Endothelial cell (in vitro differentiated cells): ENCODE results near the gene LTO1. TPM values are rescaled to one million over a fixed set of nuclear protein-coding genes. Genes with fewer than 3 reads are reported as not detected.
A peak's percentile ranks its signal among the peaks of the same experiment; 100 is the strongest.

Source experiments
- DNase-seq: peaks from one replicate; pipeline ENCODE4 v3.0.0; 2021; ENCODE audit warnings: low spot score
- H3K27ac Mint-ChIP-seq: one replicate; pipeline ENCODE4 v1.8.0; 2021; ENCODE audit warnings: mixed read lengths, inconsistent platforms; ENCODE audit not compliant: unreplicated experiment
- H3K27me3 Mint-ChIP-seq: one replicate; pipeline ENCODE4 v1.8.0; 2021; ENCODE audit warnings: mild to moderate bottlenecking, moderate library complexity, mixed read lengths, inconsistent platforms; ENCODE audit not compliant: unreplicated experiment
- H3K36me3 Mint-ChIP-seq: one replicate; pipeline ENCODE4 v1.8.0; 2021; ENCODE audit warnings: mild to moderate bottlenecking, low read depth, mixed read lengths, inconsistent platforms; ENCODE audit not compliant: unreplicated experiment
- H3K4me1 Mint-ChIP-seq: one replicate; pipeline ENCODE4 v1.8.0; 2021; ENCODE audit warnings: mild to moderate bottlenecking, mixed read lengths, inconsistent platforms; ENCODE audit not compliant: unreplicated experiment
- H3K4me3 Mint-ChIP-seq: one replicate; pipeline ENCODE4 v1.8.0; 2021; ENCODE audit warnings: mild to moderate bottlenecking, mixed read lengths, inconsistent platforms; ENCODE audit not compliant: unreplicated experiment
- H3K9me3 Mint-ChIP-seq: one replicate; pipeline ENCODE4 v1.8.0; 2021; ENCODE audit warnings: mixed read lengths, inconsistent platforms; ENCODE audit not compliant: unreplicated experiment
- total RNA-seq: library from RNA; stranded (reverse); fragmentation: NEBNext Ultra II Directional; extraction: Animal tissue kit (Norgen Biotek cat#: 25700); gene quantifications from one replicate; pipeline ENCODE4 v1.2.1, GENCODE V29; 2021; ENCODE audit not compliant: unreplicated experiment
- TF ChIP-seq, protein P1 (sequence below): fragments of 200-600 bp; sonication (generic); IDR thresholded peaks from one replicate; pipeline ENCODE4 v1.5.0; 2021; ENCODE audit warnings: antibody characterized with exemption; ENCODE audit not compliant: unreplicated experiment

LTO1 gene
- total RNA-seq, 1 donor from 2014 or later: 23.3 TPM

DNA sequence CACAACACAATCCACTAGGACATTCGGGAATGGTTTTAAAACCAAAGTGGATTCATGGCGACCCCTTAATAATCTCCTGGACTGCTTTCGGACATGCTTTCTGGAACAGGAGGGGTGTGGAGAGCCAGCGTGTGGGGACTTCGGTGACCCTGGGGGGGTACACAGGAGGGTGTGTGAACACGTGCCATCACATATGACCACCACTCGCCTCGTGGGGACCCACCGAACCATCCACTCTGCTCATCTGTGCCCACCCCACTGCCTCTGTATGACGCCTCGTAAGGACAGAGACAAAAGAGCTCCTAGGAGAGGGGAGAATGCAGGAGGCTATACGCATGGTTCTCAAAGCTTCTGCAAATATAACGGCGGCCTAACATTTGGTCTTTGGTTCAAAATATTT, 8.9 kb downstream of the LTO1 start:
- H3K27me3 Mint-ChIP-seq: peaks cover 3% of the 10 kb centered on the region
- H3K4me3 Mint-ChIP-seq: no peak overlapping the region
- no peaks in the 10 kb centered on the region for H3K9me3 Mint-ChIP-seq
- no peak overlapping the region for H3K27ac Mint-ChIP-seq
- no peak for DNase-seq
- peaks cover 30% of the 10 kb centered on the region for H3K36me3 Mint-ChIP-seq
- no peaks in the 10 kb centered on the region for H3K4me1 Mint-ChIP-seq
- TF ChIP-seq, protein P1, sequence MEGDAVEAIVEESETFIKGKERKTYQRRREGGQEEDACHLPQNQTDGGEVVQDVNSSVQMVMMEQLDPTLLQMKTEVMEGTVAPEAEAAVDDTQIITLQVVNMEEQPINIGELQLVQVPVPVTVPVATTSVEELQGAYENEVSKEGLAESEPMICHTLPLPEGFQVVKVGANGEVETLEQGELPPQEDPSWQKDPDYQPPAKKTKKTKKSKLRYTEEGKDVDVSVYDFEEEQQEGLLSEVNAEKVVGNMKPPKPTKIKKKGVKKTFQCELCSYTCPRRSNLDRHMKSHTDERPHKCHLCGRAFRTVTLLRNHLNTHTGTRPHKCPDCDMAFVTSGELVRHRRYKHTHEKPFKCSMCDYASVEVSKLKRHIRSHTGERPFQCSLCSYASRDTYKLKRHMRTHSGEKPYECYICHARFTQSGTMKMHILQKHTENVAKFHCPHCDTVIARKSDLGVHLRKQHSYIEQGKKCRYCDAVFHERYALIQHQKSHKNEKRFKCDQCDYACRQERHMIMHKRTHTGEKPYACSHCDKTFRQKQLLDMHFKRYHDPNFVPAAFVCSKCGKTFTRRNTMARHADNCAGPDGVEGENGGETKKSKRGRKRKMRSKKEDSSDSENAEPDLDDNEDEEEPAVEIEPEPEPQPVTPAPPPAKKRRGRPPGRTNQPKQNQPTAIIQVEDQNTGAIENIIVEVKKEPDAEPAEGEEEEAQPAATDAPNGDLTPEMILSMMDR: no peak

DNA sequence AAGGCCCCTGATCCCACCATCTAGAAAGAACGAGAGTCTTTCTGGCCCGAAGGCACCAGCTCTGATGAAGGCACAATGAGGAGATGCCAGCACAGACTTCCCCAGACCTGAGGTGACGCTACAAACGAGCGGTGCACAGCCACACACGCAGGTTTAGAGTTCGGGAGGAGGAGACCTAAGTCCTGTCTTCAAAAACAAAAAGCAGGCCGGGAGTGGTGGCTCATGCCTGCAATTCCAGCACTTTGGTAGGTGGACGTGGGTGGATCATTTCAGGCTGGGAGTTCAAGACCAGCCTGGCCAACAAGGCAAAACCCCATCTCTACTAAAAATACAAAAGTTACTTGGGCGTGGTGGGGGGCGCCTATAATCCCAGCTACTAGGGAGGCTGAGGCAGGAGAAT, 9.5 kb downstream of the LTO1 start:
- Mint-ChIP-seq H3K27ac (no peak overlapping the region), H3K4me1 (no peaks in the 10 kb centered on the region), H3K27me3 (peaks cover 3% of the 10 kb centered on the region), H3K4me3 (no peak overlapping the region), H3K9me3 (no peaks in the 10 kb centered on the region), H3K36me3 (peaks cover 30% of the 10 kb centered on the region)
- DNase-seq: no peak
- TF ChIP-seq, protein P1: no peak

DNA sequence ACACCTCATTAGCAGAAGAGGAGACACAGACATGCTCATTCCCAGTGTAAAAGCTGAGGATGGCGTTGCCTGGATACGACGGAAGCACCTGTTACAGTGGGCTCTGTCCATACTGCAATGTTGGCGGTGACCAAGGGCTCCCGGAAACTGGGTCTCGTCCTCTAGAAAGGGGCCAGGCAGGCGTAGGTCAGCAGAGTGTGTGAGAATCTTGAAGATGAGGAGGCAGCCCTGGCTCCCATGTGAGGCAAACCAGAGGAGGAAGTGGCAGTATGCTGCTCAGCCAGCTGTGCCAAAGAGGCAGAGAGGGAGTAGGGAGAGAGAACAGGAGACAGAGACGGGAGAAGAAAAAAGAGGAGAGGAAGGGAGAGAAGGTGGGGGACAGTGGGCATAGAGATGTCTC, 10.3 kb downstream of the LTO1 start:
- Mint-ChIP-seq H3K4me1 (no peaks in the 10 kb centered on the region), H3K27me3 (peaks cover 2% of the 10 kb centered on the region), H3K27ac (peak overlapping the region; percentile 5), H3K4me3 (no peak overlapping the region), H3K9me3 (no peaks in the 10 kb centered on the region), H3K36me3 (peaks cover 25% of the 10 kb centered on the region)
- TF ChIP-seq, protein P1: no peak
- DNase-seq: no peak

DNA sequence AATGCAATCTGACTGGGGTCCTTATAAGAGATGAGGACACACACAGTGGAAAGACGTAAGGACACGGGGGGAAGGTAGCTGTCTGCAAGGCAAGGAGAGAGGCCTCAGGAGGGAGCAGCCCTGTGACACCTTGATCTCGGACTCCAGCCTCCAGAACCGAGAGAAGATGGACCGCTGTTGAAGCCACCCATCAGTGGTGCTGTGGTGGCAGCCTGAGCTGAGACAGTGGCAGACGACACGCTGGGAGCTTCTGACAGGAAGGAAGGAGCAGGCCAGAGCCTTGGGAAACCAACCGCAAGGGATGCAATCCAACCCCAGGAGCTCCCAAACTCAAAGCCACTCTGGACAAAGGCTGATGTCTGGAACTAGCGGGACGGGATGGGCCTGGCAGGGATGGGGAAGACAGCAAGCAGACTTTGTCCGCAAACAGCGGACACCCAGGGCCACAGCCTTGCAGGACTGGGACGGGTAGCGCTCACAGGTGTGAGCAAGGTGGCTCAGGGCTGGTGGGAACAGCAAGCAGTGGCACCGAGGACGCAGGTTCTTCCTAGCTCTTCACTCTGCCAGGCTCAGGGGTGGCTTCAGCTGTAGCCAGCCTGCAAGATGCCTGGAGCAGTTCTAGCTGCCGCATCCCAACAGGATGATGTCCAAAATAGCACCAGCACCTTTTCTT, 10.9 kb downstream of the LTO1 start:
- peaks cover 3% of the 10 kb centered on the region for H3K27me3 Mint-ChIP-seq
- H3K36me3 Mint-ChIP-seq: peaks cover 25% of the 10 kb centered on the region
- H3K4me3 Mint-ChIP-seq: no peak overlapping the region
- H3K4me1 Mint-ChIP-seq: peaks cover 6% of the 10 kb centered on the region
- DNase-seq: no peak
- TF ChIP-seq, protein P1: no peak
- no peaks in the 10 kb centered on the region for H3K9me3 Mint-ChIP-seq
- no peak overlapping the region for H3K27ac Mint-ChIP-seq

DNA sequence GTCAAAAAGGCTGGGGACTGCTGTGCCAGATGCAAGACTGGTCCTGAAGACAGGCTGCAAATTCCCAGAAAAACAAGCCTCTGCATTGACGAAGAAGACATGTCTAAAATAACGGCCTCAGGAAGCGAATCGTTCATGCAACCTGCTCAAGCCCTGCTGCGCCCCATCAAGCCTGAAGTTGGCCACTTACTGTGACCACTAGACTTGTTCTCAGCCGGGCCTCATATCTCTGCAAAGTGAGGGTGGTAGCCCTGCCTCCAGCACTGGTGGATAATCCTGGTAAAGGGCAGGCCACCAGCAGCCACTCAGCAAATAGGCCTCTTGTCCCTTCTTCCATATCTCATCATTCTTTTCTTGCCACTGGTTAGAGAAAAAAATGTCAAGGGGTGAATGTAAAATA, 11.8 kb downstream of the LTO1 start:
- Mint-ChIP-seq H3K36me3 (peaks cover 21% of the 10 kb centered on the region), H3K27me3 (peaks cover 6% of the 10 kb centered on the region), H3K4me3 (no peak overlapping the region), H3K27ac (no peak overlapping the region), H3K9me3 (no peaks in the 10 kb centered on the region), H3K4me1 (peaks cover 6% of the 10 kb centered on the region)
- TF ChIP-seq, protein P1: no peak
- no peak for DNase-seq
